ENCODE data around the gene FNBP1L. TPM values are rescaled to one million over a fixed set of nuclear protein-coding genes. Genes with fewer than 3 reads are reported as not detected.

The FNBP1L gene
- total and polyA plus RNA-seq, 9 of the 15 experiments (the other 6 are each of a cell fraction or from before 2014, with no cell fraction given): 1.4 to 6.9 (median 5.9) TPM

- H3K4me2 ChIP-seq (ENCODE audit: insufficient read depth, low read length): no peak overlapping the region
- ATAC-seq (no peak), DNase-seq (ENCODE audit: extremely low read depth in 1 of 4, low spot score in 3 of 4) (no peak), FAIRE-seq (no peak)
- H3K9me1 ChIP-seq (ENCODE audit: control insufficient read depth, insufficient read depth, low read length): no peaks in the 10 kb centered on the region
- no peaks in the 10 kb centered on the region for H3K27me3 ChIP-seq (ENCODE audit: control insufficient read depth in 2 of 2, insufficient read depth in 2 of 2, low read length in 2 of 2)
- no peak overlapping the region for H3K4me3 ChIP-seq
- CTCF ChIA-PET (ENCODE audit: low intra/inter-chr PET ratio): no interaction called here
- H3K36me3 ChIP-seq (ENCODE audit: control insufficient read depth, insufficient read depth, low read length): no peaks in the 10 kb centered on the region; the same call in 1 of the 3 replicates
- no peak overlapping the region for H3K27ac ChIP-seq (ENCODE audit: extremely low read depth, low read depth, low read length)
- no peak overlapping the region for H3K9ac ChIP-seq (ENCODE audit: insufficient read depth in 1 of 2, low read depth in 2 of 2, low read length in 2 of 2)
- no peak overlapping the region for H2AFZ ChIP-seq (ENCODE audit: low read depth, low read length)
- 83% methylated on average over 3 of the region's 3 CpGs for WGBS (ENCODE audit: insufficient coverage, low coverage, missing lambda C conversion rate)
- H3K9me3 ChIP-seq (replicated peaks; ENCODE audit: control insufficient read depth, insufficient read depth, low read depth, low read length): peaks cover 6% of the 10 kb centered on the region
- BruUV-seq (replicated peaks): no TSS peak
- peaks cover 4 to 29% of the 10 kb centered on the region in 2 experiments; a peak in 4 of 5 replicates for H3K4me1 ChIP-seq (replicated peaks in 1 of 2; ENCODE audit: control insufficient read depth in 2 of 2, insufficient read depth in 2 of 2, low read length in 2 of 2)
- intact Hi-C loops (cut with micrococcal nuclease) (loop anchor here (10.0 kb wide), 1 partner anchor 59 kb away; no protein-coding TSS in a partner anchor), in situ Hi-C loops (cut with MboI) (no loop called here)
- POLR2A ChIA-PET: interaction anchor here (0.7 kb wide), 1 partner anchor 21 kb away, joined by 3 read pairs; no protein-coding TSS in a partner anchor
- H4K20me1 ChIP-seq (replicated peaks; ENCODE audit: control insufficient read depth, insufficient read depth, low read length): no peaks in the 10 kb centered on the region
- no peak for TF ChIP-seq ZNF444 (CRISPR knock-in tag; IDR thresholded peaks at IDR 0.05)
- no peak for TF ChIP-seq ZNF175 (CRISPR knock-in tag; IDR thresholded peaks at IDR 0.05; ENCODE audit: low read depth)
- TF ChIP-seq NFIC (IDR thresholded peaks at IDR 0.05): no peak
- no peak for TF ChIP-seq POLR2G (IDR thresholded peaks at IDR 0.05; ENCODE audit: low read depth, low read length)
- TF ChIP-seq FOSL1 (tag; conservative IDR thresholded peaks at IDR 0.05): no peak
- no peak for TF ChIP-seq TAF1 (IDR thresholded peaks at IDR 0.05; ENCODE audit: control insufficient read depth, extremely low read depth, insufficient read depth, low read length, severe bottlenecking)
- no peak for TF ChIP-seq ZFP36 (IDR thresholded peaks at IDR 0.05; ENCODE audit: low read depth, low read length, partially characterized antibody)
- TF ChIP-seq SNRNP70 (optimal IDR thresholded peaks at IDR 0.05; ENCODE audit: low read depth, low read length): no peak
- H3K79me2 ChIP-seq (ENCODE audit: control insufficient read depth, insufficient read depth, low read length): 0 out of 3 replicates have a peak, but pooled peaks cover 5% of the 10 kb centered on the region
Measured at GRCh38 chr1:93506126-93506525, 58.2 kb downstream of the FNBP1L start.
